ENCODE measurements around the gene HNRNPH2.

DNA sequence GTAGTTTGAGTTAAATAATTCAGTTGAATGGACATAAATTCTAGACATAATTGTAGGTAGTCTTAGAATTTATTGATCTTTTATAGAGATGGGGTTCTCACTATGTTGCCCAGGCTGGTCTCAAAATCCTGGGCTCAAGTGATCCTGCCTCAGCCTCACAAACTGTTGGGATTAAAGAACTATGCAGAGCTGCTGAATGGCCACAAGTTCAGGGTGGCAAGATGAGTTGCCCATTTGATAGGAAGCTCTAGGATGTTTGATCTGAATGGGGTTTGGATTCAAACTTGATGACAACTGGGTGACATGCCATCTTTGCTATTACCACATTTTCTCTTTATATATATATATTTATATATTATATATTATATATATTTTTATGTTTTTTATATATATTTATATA lies 13.7 kb upstream of the HNRNPH2 start:
- no peak for TF ChIP-seq POLR2AphosphoS5 (IDR thresholded peaks at IDR 0.05; ENCODE audit: low read depth, low read length)
- TF ChIP-seq YY1 (IDR thresholded peaks at IDR 0.05; ENCODE audit: low read depth), result no peak
- TF ChIP-seq, protein P1, sequence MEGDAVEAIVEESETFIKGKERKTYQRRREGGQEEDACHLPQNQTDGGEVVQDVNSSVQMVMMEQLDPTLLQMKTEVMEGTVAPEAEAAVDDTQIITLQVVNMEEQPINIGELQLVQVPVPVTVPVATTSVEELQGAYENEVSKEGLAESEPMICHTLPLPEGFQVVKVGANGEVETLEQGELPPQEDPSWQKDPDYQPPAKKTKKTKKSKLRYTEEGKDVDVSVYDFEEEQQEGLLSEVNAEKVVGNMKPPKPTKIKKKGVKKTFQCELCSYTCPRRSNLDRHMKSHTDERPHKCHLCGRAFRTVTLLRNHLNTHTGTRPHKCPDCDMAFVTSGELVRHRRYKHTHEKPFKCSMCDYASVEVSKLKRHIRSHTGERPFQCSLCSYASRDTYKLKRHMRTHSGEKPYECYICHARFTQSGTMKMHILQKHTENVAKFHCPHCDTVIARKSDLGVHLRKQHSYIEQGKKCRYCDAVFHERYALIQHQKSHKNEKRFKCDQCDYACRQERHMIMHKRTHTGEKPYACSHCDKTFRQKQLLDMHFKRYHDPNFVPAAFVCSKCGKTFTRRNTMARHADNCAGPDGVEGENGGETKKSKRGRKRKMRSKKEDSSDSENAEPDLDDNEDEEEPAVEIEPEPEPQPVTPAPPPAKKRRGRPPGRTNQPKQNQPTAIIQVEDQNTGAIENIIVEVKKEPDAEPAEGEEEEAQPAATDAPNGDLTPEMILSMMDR (IDR thresholded peaks at IDR 0.05), result no peak
- TF ChIP-seq RAD21 (IDR thresholded peaks at IDR 0.05; ENCODE audit: low read length), result no peak
- no peak for TF ChIP-seq RFX5 (IDR thresholded peaks at IDR 0.05; ENCODE audit: low read length)
- TF ChIP-seq, protein P2, sequence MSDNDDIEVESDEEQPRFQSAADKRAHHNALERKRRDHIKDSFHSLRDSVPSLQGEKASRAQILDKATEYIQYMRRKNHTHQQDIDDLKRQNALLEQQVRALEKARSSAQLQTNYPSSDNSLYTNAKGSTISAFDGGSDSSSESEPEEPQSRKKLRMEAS (IDR thresholded peaks at IDR 0.05; ENCODE audit: low read depth), result no peak
- TF ChIP-seq TAF1 (IDR thresholded peaks at IDR 0.05; ENCODE audit: borderline replicate concordance, low read depth, low read length), result no peak
- TF ChIP-seq, protein P3, sequence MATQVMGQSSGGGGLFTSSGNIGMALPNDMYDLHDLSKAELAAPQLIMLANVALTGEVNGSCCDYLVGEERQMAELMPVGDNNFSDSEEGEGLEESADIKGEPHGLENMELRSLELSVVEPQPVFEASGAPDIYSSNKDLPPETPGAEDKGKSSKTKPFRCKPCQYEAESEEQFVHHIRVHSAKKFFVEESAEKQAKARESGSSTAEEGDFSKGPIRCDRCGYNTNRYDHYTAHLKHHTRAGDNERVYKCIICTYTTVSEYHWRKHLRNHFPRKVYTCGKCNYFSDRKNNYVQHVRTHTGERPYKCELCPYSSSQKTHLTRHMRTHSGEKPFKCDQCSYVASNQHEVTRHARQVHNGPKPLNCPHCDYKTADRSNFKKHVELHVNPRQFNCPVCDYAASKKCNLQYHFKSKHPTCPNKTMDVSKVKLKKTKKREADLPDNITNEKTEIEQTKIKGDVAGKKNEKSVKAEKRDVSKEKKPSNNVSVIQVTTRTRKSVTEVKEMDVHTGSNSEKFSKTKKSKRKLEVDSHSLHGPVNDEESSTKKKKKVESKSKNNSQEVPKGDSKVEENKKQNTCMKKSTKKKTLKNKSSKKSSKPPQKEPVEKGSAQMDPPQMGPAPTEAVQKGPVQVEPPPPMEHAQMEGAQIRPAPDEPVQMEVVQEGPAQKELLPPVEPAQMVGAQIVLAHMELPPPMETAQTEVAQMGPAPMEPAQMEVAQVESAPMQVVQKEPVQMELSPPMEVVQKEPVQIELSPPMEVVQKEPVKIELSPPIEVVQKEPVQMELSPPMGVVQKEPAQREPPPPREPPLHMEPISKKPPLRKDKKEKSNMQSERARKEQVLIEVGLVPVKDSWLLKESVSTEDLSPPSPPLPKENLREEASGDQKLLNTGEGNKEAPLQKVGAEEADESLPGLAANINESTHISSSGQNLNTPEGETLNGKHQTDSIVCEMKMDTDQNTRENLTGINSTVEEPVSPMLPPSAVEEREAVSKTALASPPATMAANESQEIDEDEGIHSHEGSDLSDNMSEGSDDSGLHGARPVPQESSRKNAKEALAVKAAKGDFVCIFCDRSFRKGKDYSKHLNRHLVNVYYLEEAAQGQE (IDR thresholded peaks at IDR 0.05; ENCODE audit: low read depth, low read length), result no peak
- TF ChIP-seq RCOR1 (IDR thresholded peaks at IDR 0.05; ENCODE audit: low read length), result no peak
- TF ChIP-seq, protein P4, sequence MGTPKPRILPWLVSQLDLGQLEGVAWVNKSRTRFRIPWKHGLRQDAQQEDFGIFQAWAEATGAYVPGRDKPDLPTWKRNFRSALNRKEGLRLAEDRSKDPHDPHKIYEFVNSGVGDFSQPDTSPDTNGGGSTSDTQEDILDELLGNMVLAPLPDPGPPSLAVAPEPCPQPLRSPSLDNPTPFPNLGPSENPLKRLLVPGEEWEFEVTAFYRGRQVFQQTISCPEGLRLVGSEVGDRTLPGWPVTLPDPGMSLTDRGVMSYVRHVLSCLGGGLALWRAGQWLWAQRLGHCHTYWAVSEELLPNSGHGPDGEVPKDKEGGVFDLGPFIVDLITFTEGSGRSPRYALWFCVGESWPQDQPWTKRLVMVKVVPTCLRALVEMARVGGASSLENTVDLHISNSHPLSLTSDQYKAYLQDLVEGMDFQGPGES (IDR thresholded peaks at IDR 0.05; ENCODE audit: low read depth, low read length), result no peak
- TF ChIP-seq NRF1 (IDR thresholded peaks at IDR 0.05; ENCODE audit: low read depth, low read length), result no peak
- TF ChIP-seq FOXJ3 (CRISPR knock-in tag; IDR thresholded peaks at IDR 0.05), result no peak
- no peak for TF ChIP-seq GATA2 (CRISPR knock-in tag; IDR thresholded peaks at IDR 0.05)

Measured in SK-N-SH (cell line).